Gastrocnemius medialis (tissue), 4 donors: ENCODE results near the gene STK39. TPM values are rescaled to one million over a fixed set of nuclear protein-coding genes. Genes with fewer than 3 reads are reported as not detected.

Experiments
- ATAC-seq, 2 donors: fragments of 150-250 bp; one replicate each; pipeline ENCODE4 v1.9.1; 2016
- DNase-seq, 2 donors: peaks; one replicate each; pipeline ENCODE4 v3.0.0-alpha.2; 2019
- H3K27ac ChIP-seq, 4 donors: fragments of 200-600 bp; sonication (generic); 1 replicate in 1 of 4; 2 replicates in 3 of 4; pipeline ENCODE4 v1.5.1; 2016 to 2018; ENCODE audit warnings: mild to moderate bottlenecking in 2 of 4, moderate library complexity in 1 of 4
- H3K27me3 ChIP-seq, 3 donors: fragments of 200-600 bp; sonication (generic) in 2 of 3; 1 replicate in 1 of 3; 2 replicates in 2 of 3; pipeline versions ENCODE4 v1.5.1 to v1.6.0; 2016 to 2019; ENCODE audit warnings: mild to moderate bottlenecking in 1 of 3, moderate library complexity in 1 of 3
- H3K36me3 ChIP-seq, 2 donors: fragments of 200-600 bp; sonication (generic) in 1 of 2; one replicate each; pipeline ENCODE4 v1.5.1; 2017 to 2018
- H3K4me1 ChIP-seq, 2 donors: fragments of 200-600 bp; sonication (generic) in 1 of 2; one replicate each; pipeline ENCODE4 v1.5.1; 2016 to 2017; ENCODE audit warnings: mild to moderate bottlenecking in 2 of 2
- H3K4me3 ChIP-seq, 4 donors: fragments of 200-600 bp; sonication (generic) in 3 of 4; 1 replicate in 1 of 4; 2 replicates in 3 of 4; pipeline ENCODE4 v1.5.1; 2016 to 2019; ENCODE audit warnings: mild to moderate bottlenecking in 2 of 4
- H3K9me3 ChIP-seq, 3 donors: fragments of 200-600 bp; sonication (generic) in 2 of 3; 1 replicate in 1 of 3; 2 replicates in 2 of 3; pipeline ENCODE4 v1.5.1; 2016 to 2019
- CTCF ChIP-seq, 5 experiments: fragments of 450-650 bp in 3 of 5; fragments of 200-600 bp in 2 of 5; sonication (generic) in 2 of 5; IDR thresholded peaks in 4 of 5; conservative IDR thresholded peaks in 1 of 5; 1 replicate in 4 of 5; 2 replicates in 1 of 5; pipeline ENCODE4 v1.5.1; 2016 to 2019; ENCODE audit warnings: antibody characterized with exemption in 5 of 5, mild to moderate bottlenecking in 3 of 5, moderate library complexity in 3 of 5
- POLR2A ChIP-seq, 2 donors: fragments of 450-650 bp; IDR thresholded peaks; one replicate each; pipeline ENCODE4 v1.6.1; 2017; ENCODE audit warnings: antibody characterized with exemption in 2 of 2, mild to moderate bottlenecking in 2 of 2, moderate library complexity in 2 of 2
- in situ Hi-C, 4 donors: fragments of 200-750 bp; cut with MboI; loops; one replicate each; pipeline versions ENCODE4 v1.15.0 to v1.8.0; 2017; ENCODE audit warnings: low sequenced_read_pairs in 4 of 4
- intact Hi-C: fragments of 100-400 bp; cut with DNase I; formaldehyde crosslinking; loops from one replicate; pipeline ENCODE4 v1.15.1; 2023; ENCODE audit warnings: low total_unique reads
- total RNA-seq, 4 donors: library from RNA; depleted of rRNA; stranded (reverse); fragments of >200 nt; gene quantifications; one replicate each; pipeline versions ENCODE4 v1.1.0 to v1.2.3, GENCODE V29; 2016

Gene STK39
- total RNA-seq, 4 donors from 2014 or later = 0.66 to 2.9 (median 1.9) TPM

- DNase-seq = no peak
- Histone ChIP-seq H3K27me3 (no peaks in the 10 kb centered on the region), H3K36me3 (no peaks in the 10 kb centered on the region), H3K4me1 (no peaks in the 10 kb centered on the region), H3K4me3 (no peak overlapping the region), H3K27ac (no peak overlapping the region), H3K9me3 (no peaks in the 10 kb centered on the region)
- in situ Hi-C loops = no loop called here
- TF ChIP-seq CTCF (IDR thresholded peaks at IDR 0.05 in 4 of 5, conservative IDR thresholded peaks at IDR 0.05 in 1 of 5) (no peak), POLR2A (IDR thresholded peaks at IDR 0.05) (no peak)
- no peak for ATAC-seq
- intact Hi-C loops = no loop called here
These were observed 245.3 kb downstream of the STK39 start for GRCh38 chr2:168002021-168002553.

GRCh38 chr2:167992278-167992677 is 255.1 kb downstream of the STK39 start:
- DNase-seq = no peak
- no peak for ATAC-seq
- Histone ChIP-seq H3K36me3 (no peaks in the 10 kb centered on the region), H3K9me3 (no peaks in the 10 kb centered on the region), H3K4me3 (no peak overlapping the region), H3K27ac (no peak overlapping the region), H3K27me3 (no peaks in the 10 kb centered on the region), H3K4me1 (no peaks in the 10 kb centered on the region)
- in situ Hi-C loops (no loop called here), intact Hi-C loops (no loop called here)
- no peak for TF ChIP-seq POLR2A (IDR thresholded peaks at IDR 0.05)
- TF ChIP-seq CTCF (IDR thresholded peaks at IDR 0.05 in 4 of 5, conservative IDR thresholded peaks at IDR 0.05 in 1 of 5) = no peak

- Histone ChIP-seq H3K4me3 (no peak overlapping the region), H3K36me3 (no peaks in the 10 kb centered on the region), H3K4me1 (no peaks in the 10 kb centered on the region), H3K27me3 (no peaks in the 10 kb centered on the region), H3K27ac (no peak overlapping the region), H3K9me3 (no peaks in the 10 kb centered on the region)
- intact Hi-C loops (no loop called here), in situ Hi-C loops (no loop called here)
- no peak for ATAC-seq
- TF ChIP-seq POLR2A (IDR thresholded peaks at IDR 0.05) (no peak), CTCF (IDR thresholded peaks at IDR 0.05 in 4 of 5, conservative IDR thresholded peaks at IDR 0.05 in 1 of 5) (no peak)
- no peak for DNase-seq
These were observed 257.3 kb downstream of the STK39 start for GRCh38 chr2:167990062-167990461.

GRCh38 chr2:167988296-167988695 is 259.1 kb downstream of the STK39 start:
- in situ Hi-C loops (no loop called here), intact Hi-C loops (no loop called here)
- Histone ChIP-seq H3K36me3 (no peaks in the 10 kb centered on the region), H3K27me3 (no peaks in the 10 kb centered on the region), H3K4me3 (no peak overlapping the region), H3K4me1 (no peaks in the 10 kb centered on the region), H3K27ac (no peak overlapping the region), H3K9me3 (no peaks in the 10 kb centered on the region)
- no peak for DNase-seq
- TF ChIP-seq POLR2A (IDR thresholded peaks at IDR 0.05) (no peak), CTCF (IDR thresholded peaks at IDR 0.05 in 4 of 5, conservative IDR thresholded peaks at IDR 0.05 in 1 of 5) (no peak)
- no peak for ATAC-seq

- DNase-seq (no peak), ATAC-seq (no peak)
- Histone ChIP-seq H3K9me3 (no peaks in the 10 kb centered on the region), H3K4me3 (no peak overlapping the region), H3K4me1 (no peaks in the 10 kb centered on the region), H3K36me3 (no peaks in the 10 kb centered on the region), H3K27ac (no peak overlapping the region), H3K27me3 (no peaks in the 10 kb centered on the region)
- TF ChIP-seq CTCF (IDR thresholded peaks at IDR 0.05 in 4 of 5, conservative IDR thresholded peaks at IDR 0.05 in 1 of 5) (no peak), POLR2A (IDR thresholded peaks at IDR 0.05) (no peak)
- intact Hi-C loops (no loop called here), in situ Hi-C loops (no loop called here)
These were observed 259.8 kb downstream of the STK39 start for GRCh38 chr2:167987558-167987957.
